Measurements from ENCODE around the gene ITGB3BP.
"Not testable (repeated sequence)": the region's sequence is repeated elsewhere in the genome, so short reads cannot be mapped to it uniquely, and the experiment has no call there.

Gene ITGB3BP

GRCh38 chr1:63522891-63523728, at the start of gene ITGB3BP, which contains the start of gene EFCAB7:
TSS of gene ITGB3BP (minus strand) at chr1:63523225. CDS start at chr1:63523133, 92 bp downstream.
TSS of gene EFCAB7 (plus strand) at chr1:63523525. CDS start at chr1:63525573, 2,048 bp downstream.
- peak; percentile 35 to 95 (median 85) for DNase-seq

GRCh38 chr1:63572686-63573085, 49.7 kb upstream of the ITGB3BP start:
- DNase-seq, result not testable (repeated sequence)

GRCh38 chr1:63569640-63570316, 46.8 kb upstream of the ITGB3BP start:
- no peak for DNase-seq

GRCh38 chr1:63569068-63569467, 46.0 kb upstream of the ITGB3BP start:
- no peak for DNase-seq

- DNase-seq, result no peak
Measured at GRCh38 chr1:63563745-63564144, 40.7 kb upstream of the ITGB3BP start.

GRCh38 chr1:63559357-63559756, 36.3 kb upstream of the ITGB3BP start:
- no peak for DNase-seq

GRCh38 chr1:63557365-63557987, 34.5 kb upstream of the ITGB3BP start:
- peak in 5 of 56 donors; percentile 0 to 17 (median 1) for DNase-seq

- no peak for DNase-seq
Measured at GRCh38 chr1:63555480-63555879, 32.5 kb upstream of the ITGB3BP start.

GRCh38 chr1:63548877-63549276, 25.9 kb upstream of the ITGB3BP start:
- DNase-seq, result no peak

- DNase-seq, result no peak
Measured at GRCh38 chr1:63548303-63548702, 25.3 kb upstream of the ITGB3BP start.

- DNase-seq, result no peak
Measured at GRCh38 chr1:63547621-63548294, 24.7 kb upstream of the ITGB3BP start.

- DNase-seq, result no peak
Measured at GRCh38 chr1:63545780-63546179, 22.8 kb upstream of the ITGB3BP start.

GRCh38 chr1:63537940-63538339, 14.9 kb upstream of the ITGB3BP start:
- no peak for DNase-seq

- DNase-seq, result no peak
Measured at GRCh38 chr1:63537006-63537405, 14.0 kb upstream of the ITGB3BP start.

- no peak for DNase-seq
Measured at GRCh38 chr1:63534406-63534805, 11.4 kb upstream of the ITGB3BP start.

- DNase-seq, result no peak
Measured at GRCh38 chr1:63533931-63534330, 10.9 kb upstream of the ITGB3BP start.

GRCh38 chr1:63532727-63533126, 9.7 kb upstream of the ITGB3BP start:
- no peak for DNase-seq

- no peak for DNase-seq
Measured at GRCh38 chr1:63524201-63524600, 1.2 kb upstream of the ITGB3BP start.

- DNase-seq, result peak in 13 of 56 donors; percentile 1 to 58 (median 32)
Measured at GRCh38 chr1:63523738-63524137, 713 bp upstream of the ITGB3BP start.

- no peak for DNase-seq
Measured at GRCh38 chr1:63516629-63517028, 6.4 kb downstream of the ITGB3BP start.

- DNase-seq, result no peak
Measured at GRCh38 chr1:63512584-63512983, 10.4 kb downstream of the ITGB3BP start.

GRCh38 chr1:63509718-63510117, 13.3 kb downstream of the ITGB3BP start:
- DNase-seq, result no peak

All from amygdala (tissue), 56 donors.